HL-60/S4 (cell line): ENCODE measurements around the gene PLPP6.

Experiments
- in situ Hi-C: fragments of 300-500 bp; cut with MboI; formaldehyde crosslinking; loops from 2 replicates; pipeline ENCODE4 v1.14.3; 2022; ENCODE audit warnings: low sequenced_read_pairs

Gene PLPP6

GRCh38 chr9:4661611-4662010 is 483 bp upstream of the PLPP6 start:
- in situ Hi-C loops, result no loop called here

GRCh38 chr9:4662989-4663792 is 1.1 kb downstream of the PLPP6 start:
- in situ Hi-C loops, result no loop called here

- in situ Hi-C loops, result no loop called here
These were observed 1.9 kb downstream of the PLPP6 start for GRCh38 chr9:4663956-4664355.

- in situ Hi-C loops, result no loop called here
These were observed 3.3 kb downstream of the PLPP6 start for GRCh38 chr9:4665357-4665756.

- in situ Hi-C loops, result no loop called here
These were observed 4.1 kb downstream of the PLPP6 start, which contains the start of gene SPATA6L for GRCh38 chr9:4666042-4666699. TSS of gene SPATA6L (minus strand) at chr9:4666480. CDS start at chr9:4666250, 230 bp downstream.

GRCh38 chr9:4667681-4668080 is 5.6 kb downstream of the PLPP6 start:
- in situ Hi-C loops, result no loop called here

- in situ Hi-C loops, result no loop called here
These were observed 6.5 kb downstream of the PLPP6 start for GRCh38 chr9:4668604-4669003.

- in situ Hi-C loops, result no loop called here
These were observed 7.8 kb downstream of the PLPP6 start for GRCh38 chr9:4669890-4670289.

- in situ Hi-C loops, result no loop called here
These were observed 8.5 kb downstream of the PLPP6 start for GRCh38 chr9:4670591-4670990.

- in situ Hi-C loops, result no loop called here
These were observed 9.6 kb downstream of the PLPP6 start for GRCh38 chr9:4671737-4672136.

- in situ Hi-C loops, result no loop called here
These were observed 12.7 kb downstream of the PLPP6 start for GRCh38 chr9:4674783-4675182.

GRCh38 chr9:4677392-4677791 is 15.3 kb downstream of the PLPP6 start:
- in situ Hi-C loops, result no loop called here

GRCh38 chr9:4678679-4679267 is 16.7 kb downstream of the PLPP6 start:
- in situ Hi-C loops, result no loop called here

GRCh38 chr9:4679268-4680172 is 17.4 kb downstream of the PLPP6 start, which contains the start of gene CDC37L1:
TSS of gene CDC37L1 (plus strand) at chr9:4679569. CDS start at chr9:4679768, 199 bp downstream.
- in situ Hi-C loops, result no loop called here

GRCh38 chr9:4680173-4680525 is 18.1 kb downstream of the PLPP6 start:
- in situ Hi-C loops, result no loop called here

- in situ Hi-C loops, result no loop called here
These were observed 18.7 kb downstream of the PLPP6 start for GRCh38 chr9:4680750-4681149.

- in situ Hi-C loops, result no loop called here
These were observed 22.7 kb downstream of the PLPP6 start for GRCh38 chr9:4684820-4685219.

- in situ Hi-C loops, result no loop called here
These were observed 24.0 kb downstream of the PLPP6 start for GRCh38 chr9:4686112-4686511.

GRCh38 chr9:4686584-4686983 is 24.5 kb downstream of the PLPP6 start:
- in situ Hi-C loops, result no loop called here

GRCh38 chr9:4689021-4689420 is 26.9 kb downstream of the PLPP6 start:
- in situ Hi-C loops, result no loop called here

GRCh38 chr9:4689687-4690104 is 27.6 kb downstream of the PLPP6 start:
- in situ Hi-C loops, result no loop called here
